Panc1 (cell line): ENCODE results near the gene MLLT10.

Experiments used
- POLR2AphosphoS5 ChIP-seq: IDR thresholded peaks from 2 replicates; pipeline ENCODE4 v1.6.1; 2012; ENCODE audit warnings: mild to moderate bottlenecking, low read depth, low read length, moderate library complexity
- TF ChIP-seq, protein P1 (sequence below): fragments of 450-650 bp; IDR thresholded peaks from 2 replicates; pipeline ENCODE4 v1.5.1; 2017; ENCODE audit warnings: mild to moderate bottlenecking

DNA sequence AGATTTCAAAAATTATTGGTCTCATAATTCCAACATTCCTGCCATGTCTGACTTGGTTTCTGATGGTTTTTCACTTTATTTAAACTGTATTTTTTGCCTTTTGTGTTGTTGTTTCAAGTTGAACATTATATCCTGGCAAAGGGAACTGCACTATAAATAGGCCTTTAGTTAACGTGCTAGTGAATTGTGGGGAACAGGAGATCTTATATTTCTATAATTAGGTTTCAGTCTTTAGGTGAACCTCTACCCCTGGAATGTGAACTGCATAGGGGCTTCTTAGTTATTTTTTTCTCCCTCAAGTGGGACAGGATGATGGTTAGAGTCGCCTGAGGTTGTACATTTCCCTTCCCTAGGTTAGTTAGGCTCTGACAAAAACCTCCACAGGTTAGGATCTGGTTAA lies 128.6 kb downstream of the MLLT10 start:
- TF ChIP-seq, protein P1, sequence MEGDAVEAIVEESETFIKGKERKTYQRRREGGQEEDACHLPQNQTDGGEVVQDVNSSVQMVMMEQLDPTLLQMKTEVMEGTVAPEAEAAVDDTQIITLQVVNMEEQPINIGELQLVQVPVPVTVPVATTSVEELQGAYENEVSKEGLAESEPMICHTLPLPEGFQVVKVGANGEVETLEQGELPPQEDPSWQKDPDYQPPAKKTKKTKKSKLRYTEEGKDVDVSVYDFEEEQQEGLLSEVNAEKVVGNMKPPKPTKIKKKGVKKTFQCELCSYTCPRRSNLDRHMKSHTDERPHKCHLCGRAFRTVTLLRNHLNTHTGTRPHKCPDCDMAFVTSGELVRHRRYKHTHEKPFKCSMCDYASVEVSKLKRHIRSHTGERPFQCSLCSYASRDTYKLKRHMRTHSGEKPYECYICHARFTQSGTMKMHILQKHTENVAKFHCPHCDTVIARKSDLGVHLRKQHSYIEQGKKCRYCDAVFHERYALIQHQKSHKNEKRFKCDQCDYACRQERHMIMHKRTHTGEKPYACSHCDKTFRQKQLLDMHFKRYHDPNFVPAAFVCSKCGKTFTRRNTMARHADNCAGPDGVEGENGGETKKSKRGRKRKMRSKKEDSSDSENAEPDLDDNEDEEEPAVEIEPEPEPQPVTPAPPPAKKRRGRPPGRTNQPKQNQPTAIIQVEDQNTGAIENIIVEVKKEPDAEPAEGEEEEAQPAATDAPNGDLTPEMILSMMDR, result no peak
- no peak for TF ChIP-seq POLR2AphosphoS5
